Activated T-cell treated with anti-CD3 and anti-CD28 coated beads for 48 hours (primary cell): ENCODE results near the gene GPR37L1.
"Not testable (repeated sequence)": the region's sequence is repeated elsewhere in the genome, so short reads cannot be mapped to it uniquely, and the experiment has no call there.

Experiments
- DNase-seq: peaks from one replicate; pipeline ENCODE4 v3.0.0-alpha.2; 2020; ENCODE audit warnings: low read depth

Gene GPR37L1

GRCh38 chr1:202154766-202155477 lies 32.2 kb downstream of the GPR37L1 start:
- no peak for DNase-seq

GRCh38 chr1:202155478-202156021 lies 32.8 kb downstream of the GPR37L1 start:
- DNase-seq: no peak

GRCh38 chr1:202156590-202156989 lies 33.9 kb downstream of the GPR37L1 start:
- no peak for DNase-seq

GRCh38 chr1:202157945-202158344 lies 35.2 kb downstream of the GPR37L1 start:
- no peak for DNase-seq

GRCh38 chr1:202158810-202159533 lies 36.3 kb downstream of the GPR37L1 start:
- DNase-seq: peak; percentile 47

GRCh38 chr1:202159534-202160371 lies 37.0 kb downstream of the GPR37L1 start:
- DNase-seq: peak; percentile 67

- peak; percentile 86 for DNase-seq
Observed at GRCh38 chr1:202160377-202160940, 37.7 kb downstream of the GPR37L1 start, which contains the start of gene PTPN7. PTPN7 (minus strand) TSS chr1:202160602; CDS start chr1:202159402, 1,200 bp downstream.

- no peak for DNase-seq
Observed at GRCh38 chr1:202161151-202162046, 38.7 kb downstream of the GPR37L1 start.

- DNase-seq: peak; percentile 60
Observed at GRCh38 chr1:202162047-202162417, 39.3 kb downstream of the GPR37L1 start.

- no peak for DNase-seq
Observed at GRCh38 chr1:202162418-202163280, 39.9 kb downstream of the GPR37L1 start.

- no peak for DNase-seq
Observed at GRCh38 chr1:202163281-202164270, 40.9 kb downstream of the GPR37L1 start.

- peak; percentile 47 for DNase-seq
Observed at GRCh38 chr1:202164271-202165037, 41.7 kb downstream of the GPR37L1 start.

GRCh38 chr1:202165267-202165941 lies 42.7 kb downstream of the GPR37L1 start:
- peak; percentile 61 for DNase-seq

GRCh38 chr1:202165942-202166843 lies 43.5 kb downstream of the GPR37L1 start:
- DNase-seq: no peak

GRCh38 chr1:202167054-202167453 lies 44.3 kb downstream of the GPR37L1 start:
- not testable (repeated sequence) for DNase-seq
